Mucosa of gallbladder (tissue), 1 donor: Measurements from ENCODE around the gene C20orf173. TPM values are rescaled to one million over a fixed set of nuclear protein-coding genes. Genes with fewer than 3 reads are reported as not detected.
"Not testable (repeated sequence)": the region's sequence is repeated elsewhere in the genome, so short reads cannot be mapped to it uniquely, and the experiment has no call there.

Source experiments
- DNase-seq: peaks from one replicate; pipeline ENCODE4 v3.0.0-alpha.2; 2020; ENCODE audit warnings: low spot score
- total RNA-seq: library from RNA; stranded (reverse); gene quantifications from one replicate; pipeline ENCODE4 v1.2.1, GENCODE V29; 2021
- donor health status: DM: no; HTN: no; CAD: no.

The C20orf173 gene
- total RNA-seq, 1 donor from 2014 or later: not detected

DNA sequence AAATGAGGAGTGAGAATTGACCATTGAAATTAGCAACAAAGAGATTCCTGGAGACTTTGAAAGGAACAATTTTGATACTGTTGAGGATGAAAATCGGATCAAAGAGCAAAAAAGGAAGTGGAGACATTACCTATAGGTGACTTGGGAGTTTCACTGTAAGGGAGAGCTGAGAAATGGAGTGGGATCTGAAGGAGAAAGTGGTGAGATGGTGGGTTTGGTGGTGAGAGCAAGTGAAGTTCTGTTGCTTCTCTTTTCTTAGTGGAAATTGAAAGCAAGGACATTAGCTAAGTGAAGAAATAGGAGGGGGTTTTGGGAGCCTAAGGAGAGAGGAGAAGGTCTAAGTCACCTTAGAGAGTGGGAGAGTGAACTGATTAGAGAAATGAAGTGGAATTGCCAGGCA lies 16.7 kb upstream of the C20orf173 start:
- DNase-seq: no peak

DNA sequence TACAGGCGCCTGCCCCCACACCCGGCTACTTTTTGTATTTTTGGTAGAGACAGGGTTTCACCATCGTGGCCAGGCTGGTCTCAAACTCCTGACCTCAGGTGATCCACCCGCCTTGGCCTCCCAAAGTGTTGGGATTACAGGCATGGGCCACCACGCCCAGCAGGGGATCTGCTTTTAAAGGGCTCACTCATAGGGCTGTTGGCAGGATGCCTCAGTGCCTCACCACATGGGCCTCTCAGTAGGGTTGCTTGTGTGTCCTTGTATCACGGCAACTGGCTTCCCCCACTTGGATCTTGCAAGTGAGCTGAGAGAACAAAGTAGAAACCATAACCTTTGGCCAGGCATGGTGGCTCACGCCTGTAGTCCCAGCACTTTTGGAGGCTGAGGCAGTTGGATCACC lies 15.5 kb upstream of the C20orf173 start:
- DNase-seq: not testable (repeated sequence)

DNA sequence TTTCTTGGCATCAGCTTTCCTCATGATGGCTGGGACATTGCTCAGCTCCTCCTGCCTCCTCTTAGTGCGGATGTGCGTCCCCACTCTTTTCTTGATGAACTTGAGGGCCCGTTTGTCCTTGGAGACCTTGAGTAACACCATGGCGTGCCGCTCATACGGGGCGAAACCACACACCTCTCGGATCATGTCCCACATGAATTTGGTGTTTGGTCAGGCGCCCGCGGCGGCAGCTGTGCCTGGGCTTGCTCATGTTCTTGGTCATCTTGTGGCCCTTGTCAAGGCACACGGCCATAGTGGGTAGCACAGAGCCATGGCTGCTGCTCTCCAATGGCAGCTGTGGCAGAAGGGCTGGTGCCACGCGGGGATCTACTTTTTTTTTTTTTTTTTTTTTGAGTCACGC lies 15.0 kb upstream of the C20orf173 start:
- DNase-seq: no peak

DNA sequence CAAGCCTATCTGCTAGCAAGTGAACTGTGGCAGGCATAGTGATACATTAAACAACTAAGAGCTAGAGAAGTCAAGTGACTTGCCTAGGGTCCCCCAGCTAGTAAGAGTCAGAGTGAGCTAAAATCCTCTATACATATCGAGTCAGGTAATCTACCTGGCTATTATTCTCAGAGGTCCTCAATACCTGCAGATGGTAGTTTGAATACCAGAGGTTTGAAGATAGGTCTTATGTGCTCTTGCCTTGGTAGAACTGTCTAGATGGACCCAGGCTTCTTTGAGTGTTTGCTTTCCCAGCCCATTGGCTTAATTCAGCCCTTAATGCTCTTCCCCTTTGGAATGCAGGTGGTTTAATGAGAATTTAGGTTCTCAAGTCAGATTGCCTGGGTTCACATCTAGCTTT lies 13.5 kb upstream of the C20orf173 start:
- no peak for DNase-seq

DNA sequence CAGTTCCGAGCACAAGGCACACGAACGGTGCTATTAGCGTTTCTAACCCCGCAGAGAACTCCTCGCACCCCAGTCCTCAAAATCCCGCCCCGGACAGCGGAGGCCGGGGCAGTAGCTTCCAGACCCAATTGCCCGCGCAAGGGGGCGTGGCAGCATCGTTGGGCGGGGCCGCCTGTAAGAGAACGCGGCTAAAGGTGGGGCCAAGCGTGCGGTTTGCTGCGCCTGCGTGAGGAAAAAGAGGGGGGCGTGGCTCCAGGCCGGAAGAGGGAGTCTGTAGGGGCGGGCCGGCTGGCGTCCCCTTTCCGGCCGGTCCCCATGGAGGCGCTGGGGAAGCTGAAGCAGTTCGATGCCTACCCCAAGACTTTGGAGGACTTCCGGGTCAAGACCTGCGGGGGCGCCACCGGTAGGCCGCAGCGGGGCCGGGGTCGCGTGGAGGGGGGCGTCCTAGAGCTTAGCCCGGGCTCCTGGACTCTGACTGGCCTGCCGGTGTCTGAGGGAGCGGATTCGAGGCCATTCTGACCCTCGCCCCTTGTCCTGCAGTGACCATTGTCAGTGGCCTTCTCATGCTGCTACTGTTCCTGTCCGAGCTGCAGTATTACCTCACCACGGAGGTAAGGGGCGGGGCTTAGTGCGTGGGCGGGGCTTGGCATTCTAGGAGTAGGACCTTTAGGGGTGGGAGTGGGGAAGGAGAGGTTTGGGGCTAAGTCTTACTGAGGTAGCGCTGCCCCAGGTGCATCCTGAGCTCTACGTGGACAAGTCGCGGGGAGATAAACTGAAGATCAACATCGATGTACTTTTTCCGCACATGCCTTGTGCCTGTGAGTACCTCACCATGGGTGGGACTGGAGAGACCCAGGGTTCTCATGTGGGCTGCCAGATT lies 12.6 kb upstream of the C20orf173 start, which contains the start of gene ERGIC3:
ERGIC3 (plus strand) TSS at position 296 of the 880 bp plus-strand sequence; CDS start at position 316, 20 bp downstream.
- DNase-seq: peak; percentile 97

DNA sequence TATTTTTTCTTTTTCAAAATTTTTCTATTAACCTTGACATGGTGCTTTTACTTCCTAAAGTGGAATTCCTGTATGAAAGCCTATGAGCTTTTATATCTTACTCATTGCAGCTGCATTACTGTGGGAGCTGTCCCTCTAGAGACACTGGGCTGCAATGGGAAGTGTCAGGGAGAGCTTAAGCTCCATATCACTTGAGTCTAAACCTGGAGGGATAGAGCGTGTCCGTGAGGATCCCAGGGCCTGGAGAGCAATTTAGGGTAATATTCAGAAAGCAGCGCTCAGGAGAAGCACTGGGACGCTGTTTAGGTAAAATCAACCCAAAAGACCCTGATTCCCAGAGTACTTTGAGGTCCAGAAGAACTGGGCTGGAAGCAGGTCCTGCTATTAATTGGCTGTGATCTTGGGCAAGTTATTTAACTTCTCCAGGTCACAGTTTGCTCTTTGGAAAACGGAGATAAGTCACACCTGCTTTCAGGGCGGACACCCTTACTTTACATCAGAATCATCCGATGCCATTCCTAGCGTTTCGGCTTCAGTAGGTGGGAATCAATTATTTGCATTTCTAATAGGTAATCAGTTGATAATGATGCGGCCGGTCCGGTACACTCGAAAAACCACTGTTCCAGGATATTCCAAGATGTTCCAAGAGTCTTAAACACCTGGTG lies 11.8 kb upstream of the C20orf173 start:
- DNase-seq: no peak

DNA sequence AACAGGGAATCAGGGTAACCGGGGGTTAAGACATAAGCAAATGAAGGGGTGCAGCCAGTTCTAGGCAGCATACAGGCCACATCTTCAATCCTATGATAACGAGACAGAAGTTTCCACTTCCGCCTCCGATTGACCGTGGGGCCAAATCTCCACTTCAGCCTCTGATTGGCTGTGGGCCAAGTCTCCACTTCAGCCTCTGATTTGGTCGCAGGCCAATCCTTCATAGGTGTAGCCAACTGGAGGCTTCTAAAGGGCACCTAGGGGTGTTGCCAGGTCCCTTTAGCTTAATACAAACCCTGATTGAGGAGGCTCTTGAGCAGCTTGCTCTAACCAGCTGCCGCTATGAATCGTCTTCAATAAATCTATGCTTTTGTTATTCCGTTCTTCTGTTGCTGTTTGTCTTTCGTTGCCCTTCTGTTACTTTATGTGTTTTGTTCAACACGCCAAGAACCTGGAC lies 10.3 kb upstream of the C20orf173 start:
- DNase-seq: peak; percentile 54

DNA sequence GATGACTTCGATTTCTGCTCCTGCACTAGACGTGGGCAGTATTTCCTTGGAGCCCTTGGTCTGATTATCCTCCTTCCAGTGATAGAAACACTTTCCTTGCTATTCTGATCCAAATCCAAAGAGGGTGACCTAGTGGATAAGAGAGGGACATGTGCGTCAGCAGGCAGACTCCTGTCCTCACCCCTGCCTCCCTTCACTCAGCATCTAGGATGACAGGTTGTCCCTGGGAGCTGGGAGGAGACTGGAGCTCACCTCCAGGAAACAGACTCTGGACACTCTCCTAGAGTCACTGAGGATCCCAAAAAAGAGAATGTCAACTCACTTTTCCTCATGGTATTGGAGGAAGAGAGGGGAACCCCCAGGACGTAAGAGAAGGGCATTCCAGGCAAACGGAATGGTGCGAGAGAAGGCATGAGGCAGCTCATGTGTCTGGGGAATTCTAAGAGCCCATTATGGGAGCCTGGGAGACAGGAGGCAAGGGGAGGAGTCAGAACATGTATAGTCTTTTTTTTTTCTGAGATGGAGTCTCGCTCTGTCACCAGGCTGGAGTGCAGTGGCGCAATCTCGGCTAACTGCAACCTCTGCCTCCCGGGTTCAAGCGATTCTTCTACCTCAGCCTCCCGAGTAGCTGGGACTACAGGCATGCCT lies 2.2 kb downstream of the C20orf173 start:
- no peak for DNase-seq

DNA sequence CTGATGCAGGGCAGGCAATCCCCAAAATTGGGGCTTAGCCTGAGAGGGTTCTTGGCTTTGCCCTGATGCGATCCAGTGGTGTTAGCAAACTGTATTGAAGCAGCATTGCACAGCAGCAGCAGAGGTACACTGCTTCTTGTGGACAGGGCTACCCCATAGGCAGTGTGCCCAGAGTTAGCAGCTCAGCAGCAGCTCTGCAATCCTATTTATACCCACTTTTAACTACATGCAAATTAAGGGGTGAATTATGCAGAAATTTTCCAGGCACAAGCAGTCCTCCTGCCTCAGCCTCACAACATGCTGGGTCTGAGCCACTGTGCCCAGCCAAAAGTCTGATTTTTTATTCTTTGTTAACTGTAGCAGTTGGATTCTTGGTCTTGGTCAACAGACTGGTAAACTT lies 3.8 kb downstream of the C20orf173 start:
- no peak for DNase-seq

DNA sequence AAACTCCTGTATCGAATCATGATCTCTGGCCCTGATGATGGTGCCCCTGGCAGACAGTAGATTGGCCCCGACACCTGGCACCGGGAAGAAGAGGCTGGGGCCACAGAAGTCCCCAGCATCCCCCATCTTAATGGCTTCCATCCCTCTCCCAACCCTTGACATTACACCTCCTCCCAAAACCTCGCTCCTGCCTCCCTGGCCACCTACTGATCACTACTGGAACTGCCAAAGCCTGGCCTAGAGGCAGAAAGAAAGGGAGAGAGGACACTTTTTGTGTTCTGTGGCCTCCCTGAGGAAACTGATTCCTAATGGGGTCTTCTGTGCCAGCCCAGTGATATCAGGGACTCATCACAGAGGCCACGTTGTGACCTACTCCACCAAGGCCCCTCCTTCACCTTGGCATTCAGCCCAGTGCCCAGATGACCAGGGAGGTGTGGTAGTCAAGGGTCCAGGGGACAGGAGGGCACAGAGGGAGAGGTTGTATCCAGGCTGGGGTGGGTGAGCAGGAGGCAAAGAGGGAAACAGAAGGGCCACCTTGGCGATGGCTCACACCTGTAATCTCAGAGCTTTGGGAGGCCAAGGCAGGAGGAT lies 6.1 kb downstream of the C20orf173 start:
- no peak for DNase-seq

DNA sequence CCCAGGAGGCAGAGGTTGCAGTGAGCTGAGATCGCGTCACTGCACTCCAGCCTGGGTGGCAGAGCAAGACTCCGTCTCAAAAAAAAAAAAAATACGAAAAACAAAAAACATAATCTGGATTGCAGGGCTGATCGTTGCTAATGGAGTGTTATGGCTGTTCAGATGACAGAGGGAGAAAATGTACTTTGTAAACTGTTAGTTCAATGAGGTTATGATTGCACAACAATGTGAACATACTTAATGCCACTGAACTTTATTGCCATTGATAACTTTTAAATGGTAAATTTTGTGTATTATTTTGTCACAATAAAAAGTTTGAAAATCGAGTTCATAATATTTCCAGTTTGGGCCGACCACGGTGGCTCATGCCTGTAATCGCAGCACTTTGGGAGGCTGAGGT lies 10.5 kb downstream of the C20orf173 start:
- DNase-seq: no peak

DNA sequence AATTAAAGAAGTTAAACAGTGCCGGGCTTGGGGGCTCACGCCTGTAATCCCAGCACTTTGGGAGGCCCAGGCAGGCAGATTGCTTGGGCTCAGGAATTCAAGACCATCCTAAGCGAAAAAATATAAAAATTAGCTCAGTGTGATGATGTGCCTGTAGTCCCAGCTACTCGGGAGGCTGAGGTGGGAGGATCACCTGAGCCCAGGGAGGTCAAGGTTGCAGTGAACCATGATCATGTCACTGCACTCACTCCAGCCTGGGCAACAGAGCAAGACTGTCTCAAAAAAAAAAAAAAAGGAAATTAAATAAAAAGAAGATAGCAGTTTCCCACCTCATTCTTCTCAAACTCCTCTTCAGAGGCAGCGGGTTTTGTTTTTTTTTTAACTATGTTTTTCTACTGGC lies 11.7 kb downstream of the C20orf173 start:
- DNase-seq: not testable (repeated sequence)

DNA sequence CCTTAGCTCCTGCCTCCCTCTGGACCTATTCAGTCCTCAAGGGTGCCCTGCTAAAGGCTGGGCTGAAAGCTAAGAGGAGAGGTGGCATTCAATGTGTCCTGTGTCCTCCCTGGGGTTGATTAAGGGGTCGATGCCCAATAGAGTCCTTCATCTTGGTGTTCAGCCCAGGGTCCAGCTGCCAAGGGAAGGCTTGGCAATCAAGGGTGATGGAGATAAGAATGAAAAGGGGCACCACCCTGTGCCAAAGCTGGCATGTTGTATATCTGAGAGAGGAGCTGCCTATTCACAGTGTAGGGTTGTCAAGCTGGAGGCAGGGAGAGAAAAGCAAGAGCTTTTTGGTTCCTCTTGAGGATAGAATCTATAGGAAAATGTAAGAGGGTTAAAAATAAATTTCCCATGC lies 12.3 kb downstream of the C20orf173 start:
- no peak for DNase-seq

DNA sequence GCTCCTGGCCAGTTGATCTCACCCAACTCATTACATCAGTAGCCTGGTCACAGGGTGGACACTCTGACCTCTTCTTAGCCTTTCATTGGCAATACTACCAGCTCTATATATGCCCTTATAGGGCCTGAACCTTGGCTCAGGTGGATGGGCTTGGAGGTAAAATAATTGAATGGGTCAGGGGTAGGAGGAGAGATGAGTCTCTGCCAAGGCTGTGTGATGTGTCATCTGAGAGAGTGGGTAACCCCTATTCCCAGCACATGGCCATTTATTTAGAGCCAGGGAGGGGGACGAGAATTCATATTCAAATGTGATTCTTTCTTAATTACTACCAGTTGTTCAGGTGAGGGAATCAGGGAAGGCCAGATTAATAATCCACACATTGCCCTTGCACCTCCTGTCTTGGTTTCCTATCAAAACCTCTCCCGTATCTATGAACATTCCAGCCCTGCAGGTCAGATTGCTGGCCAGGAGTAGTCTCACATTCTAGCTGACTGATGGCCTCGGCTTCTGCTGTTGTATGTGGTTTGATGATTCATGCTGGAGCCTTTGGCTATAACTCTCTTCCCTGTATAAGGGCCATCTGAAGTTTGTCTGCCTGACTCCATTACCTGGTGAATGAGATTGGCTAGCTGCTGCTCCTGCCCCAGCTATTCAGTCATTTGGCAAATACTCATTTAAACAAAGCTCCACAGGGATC lies 13.4 kb downstream of the C20orf173 start:
- DNase-seq: no peak

DNA sequence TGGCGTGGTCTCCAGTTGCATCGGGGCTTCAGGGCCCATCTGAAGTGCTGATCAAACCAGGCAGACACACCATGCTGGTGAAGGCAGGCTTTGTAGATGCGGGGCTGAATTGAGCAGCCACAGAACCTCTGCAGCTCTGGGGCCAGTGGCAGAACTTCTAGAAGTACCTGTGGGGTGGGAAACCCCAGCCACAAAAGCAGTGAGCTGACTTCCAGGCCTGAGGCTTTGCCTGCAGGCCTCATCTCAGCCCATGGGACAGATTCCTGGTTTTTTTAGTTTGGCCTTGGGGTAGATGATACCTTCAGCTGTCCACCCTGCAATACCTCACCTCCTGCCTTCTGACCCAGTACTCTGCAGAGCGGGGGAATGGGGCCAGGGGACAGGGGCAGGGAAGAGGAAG lies 14.1 kb downstream of the C20orf173 start:
- no peak for DNase-seq

DNA sequence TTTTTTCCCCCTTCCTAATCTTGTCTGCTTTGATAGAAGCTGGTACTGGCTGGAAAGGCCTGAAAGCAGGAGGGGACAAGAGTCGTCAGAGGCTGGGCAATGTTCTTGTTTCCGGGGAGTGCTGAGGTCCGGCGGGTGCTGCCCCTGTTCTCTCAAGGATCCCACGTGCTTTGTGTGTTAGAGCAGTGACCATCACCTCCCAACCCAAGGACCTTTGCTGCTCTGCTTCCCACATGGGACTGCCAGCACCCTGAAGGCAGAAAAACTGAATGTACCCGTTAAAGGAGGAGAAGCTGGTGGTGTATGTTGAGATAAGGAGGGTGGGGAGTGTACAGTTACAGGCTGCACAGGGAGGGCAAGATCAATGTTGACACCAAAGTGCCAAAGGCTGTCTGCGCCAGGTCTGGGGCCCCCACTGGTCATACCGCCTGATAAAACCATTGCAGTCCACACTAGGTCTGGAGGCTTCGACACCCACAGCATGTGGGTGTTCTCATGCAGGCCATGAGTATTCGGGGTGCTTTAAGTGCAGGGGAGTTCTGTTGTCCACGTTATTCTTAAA lies 15.0 kb downstream of the C20orf173 start:
- no peak for DNase-seq

DNA sequence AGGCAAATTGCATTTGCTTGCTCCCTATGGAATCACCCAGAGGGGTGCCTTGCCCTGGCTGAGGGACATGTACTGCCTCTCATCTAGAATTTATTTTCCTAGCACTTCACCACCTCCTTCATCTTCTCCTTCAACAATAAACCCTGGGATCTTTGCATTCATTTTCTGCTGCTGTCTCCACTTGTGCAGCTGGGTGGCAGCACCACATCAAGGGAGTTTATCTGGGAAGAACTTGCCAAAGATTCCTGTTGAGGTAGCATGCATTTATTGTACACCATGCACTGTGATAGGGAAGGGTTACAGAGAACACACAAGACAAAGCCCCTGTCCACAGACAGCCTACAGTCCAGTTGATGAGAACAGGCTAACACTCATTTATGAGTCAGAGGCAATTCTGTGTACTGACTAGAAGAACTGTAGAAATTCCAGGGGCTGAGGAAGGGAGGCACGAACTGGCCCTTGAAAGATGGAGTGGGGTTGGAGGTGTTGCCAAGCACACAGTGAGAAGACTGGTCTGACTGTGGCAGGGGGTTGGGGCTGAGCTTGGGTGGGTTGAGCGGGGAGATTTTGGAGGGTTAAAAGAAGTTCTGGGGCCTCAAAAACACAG lies 17.5 kb downstream of the C20orf173 start:
- DNase-seq: no peak

DNA sequence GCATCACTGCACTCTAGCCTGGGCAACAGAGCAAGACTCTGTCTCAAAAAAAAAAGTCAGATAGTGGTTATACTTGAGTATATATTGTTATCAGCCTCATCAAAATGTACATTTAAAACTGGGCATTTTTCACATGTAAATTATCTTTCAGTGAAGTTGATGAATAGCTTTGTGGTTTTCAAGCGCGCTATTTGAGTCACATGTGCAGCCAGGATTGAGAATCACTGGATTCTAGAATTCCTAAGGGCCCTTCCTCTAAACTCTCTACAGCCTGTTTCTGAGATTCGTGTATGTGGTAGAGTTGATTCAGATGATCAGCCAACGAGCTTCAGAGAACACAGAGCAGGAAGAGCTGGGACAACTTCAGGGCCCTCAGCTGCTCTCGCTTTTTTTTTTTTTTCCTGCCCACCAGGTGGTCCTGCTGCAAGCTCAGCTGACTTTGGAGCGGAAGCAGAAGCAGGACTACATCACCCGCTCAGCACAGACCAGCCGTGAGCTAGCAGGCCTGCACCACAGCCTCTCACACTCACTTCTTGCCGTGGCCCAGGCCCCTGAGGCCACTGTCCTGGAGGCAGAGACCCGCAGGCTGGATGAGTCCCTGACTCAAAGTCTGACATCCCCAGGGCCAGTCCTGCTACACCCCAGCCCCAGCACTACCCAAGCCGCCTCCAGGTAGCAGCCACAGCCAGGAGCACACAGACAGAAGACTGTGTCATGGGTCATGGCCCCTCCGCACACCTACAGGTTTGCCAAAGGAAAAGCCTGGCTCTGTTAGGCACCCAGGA lies 18.3 kb downstream of the C20orf173 start:
- no peak for DNase-seq

DNA sequence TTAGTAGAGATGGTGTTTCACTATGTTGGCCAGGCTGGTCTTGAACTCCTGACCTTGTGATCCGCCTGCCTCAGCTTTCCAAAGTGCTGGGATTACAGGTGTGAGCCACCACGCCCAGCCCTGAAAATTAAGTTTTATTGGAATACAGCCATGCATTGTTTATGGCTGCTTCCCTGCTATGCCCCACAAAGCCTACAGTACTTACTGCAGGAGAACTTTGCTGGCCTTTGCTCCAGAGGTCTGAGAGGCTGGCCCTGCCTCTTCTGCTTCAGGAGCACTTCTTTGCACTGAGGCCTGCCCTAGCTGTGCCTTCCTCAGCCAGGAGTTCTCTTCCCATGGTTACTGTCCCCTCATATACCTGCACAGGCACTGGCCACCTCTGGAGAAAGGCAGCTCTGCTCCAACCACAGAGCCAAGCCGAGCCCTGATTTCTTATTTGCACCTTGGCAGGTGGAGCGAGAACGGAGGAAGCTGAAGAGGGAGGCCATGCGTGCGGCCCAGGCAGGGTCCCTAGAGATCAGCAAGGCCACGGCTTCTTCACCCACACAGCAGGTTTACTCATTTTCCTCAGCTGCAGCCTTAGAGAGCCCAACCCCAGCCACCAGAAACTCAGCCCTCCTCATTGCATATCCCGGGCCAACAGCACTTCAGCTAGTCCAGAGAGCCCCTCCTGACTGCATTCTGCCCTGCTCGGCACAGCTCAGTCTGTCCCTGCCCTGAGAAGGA lies 20.8 kb downstream of the C20orf173 start:
- DNase-seq: no peak
